Measurements from ENCODE around the gene CHTF8. TPM values are rescaled to one million over a fixed set of nuclear protein-coding genes. Genes with fewer than 3 reads are reported as not detected.

CHTF8 gene
- total and polyA plus RNA-seq, 9 donors, result 47.9 to 130 (median 82.6) TPM

DNA sequence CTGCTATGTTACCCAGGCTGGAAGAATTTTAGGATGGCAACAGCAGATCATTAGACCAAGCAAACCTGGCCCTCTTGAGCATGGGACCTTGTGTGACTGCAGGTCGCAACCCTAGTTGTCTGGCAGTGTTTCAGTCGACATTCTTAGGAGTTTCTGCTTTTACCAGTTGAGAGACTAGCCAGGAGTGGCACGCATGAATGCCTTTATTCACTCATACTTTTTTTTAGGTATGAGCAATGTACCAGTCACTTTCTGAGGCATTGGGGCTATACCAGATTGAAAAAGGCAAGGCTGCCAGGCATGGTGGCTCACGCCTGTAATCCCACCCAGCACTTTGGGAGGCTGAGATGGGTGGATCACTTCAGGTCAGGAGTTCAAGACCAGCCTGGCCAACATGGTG is 55.1 kb downstream of the CHTF8 start:
- H3K36me3 ChIP-seq, result no peaks in the 10 kb centered on the region
- intact Hi-C loops (cut with DNase I), result no loop called here
- DNase-seq, result no peak
- no peaks in the 10 kb centered on the region for H3K4me1 ChIP-seq (ENCODE audit: insufficient read depth)
- WGBS, 3 donors, result 86 to 92% (median 90%) methylated on average over 4 of the region's 4 CpGs
- no peaks in the 10 kb centered on the region for H3K27me3 ChIP-seq
- TF ChIP-seq, protein P1, sequence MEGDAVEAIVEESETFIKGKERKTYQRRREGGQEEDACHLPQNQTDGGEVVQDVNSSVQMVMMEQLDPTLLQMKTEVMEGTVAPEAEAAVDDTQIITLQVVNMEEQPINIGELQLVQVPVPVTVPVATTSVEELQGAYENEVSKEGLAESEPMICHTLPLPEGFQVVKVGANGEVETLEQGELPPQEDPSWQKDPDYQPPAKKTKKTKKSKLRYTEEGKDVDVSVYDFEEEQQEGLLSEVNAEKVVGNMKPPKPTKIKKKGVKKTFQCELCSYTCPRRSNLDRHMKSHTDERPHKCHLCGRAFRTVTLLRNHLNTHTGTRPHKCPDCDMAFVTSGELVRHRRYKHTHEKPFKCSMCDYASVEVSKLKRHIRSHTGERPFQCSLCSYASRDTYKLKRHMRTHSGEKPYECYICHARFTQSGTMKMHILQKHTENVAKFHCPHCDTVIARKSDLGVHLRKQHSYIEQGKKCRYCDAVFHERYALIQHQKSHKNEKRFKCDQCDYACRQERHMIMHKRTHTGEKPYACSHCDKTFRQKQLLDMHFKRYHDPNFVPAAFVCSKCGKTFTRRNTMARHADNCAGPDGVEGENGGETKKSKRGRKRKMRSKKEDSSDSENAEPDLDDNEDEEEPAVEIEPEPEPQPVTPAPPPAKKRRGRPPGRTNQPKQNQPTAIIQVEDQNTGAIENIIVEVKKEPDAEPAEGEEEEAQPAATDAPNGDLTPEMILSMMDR (IDR thresholded peaks at IDR 0.05), result no peak
- TF ChIP-seq POLR2A (IDR thresholded peaks at IDR 0.05), result no peak
- TF ChIP-seq EP300 (IDR thresholded peaks at IDR 0.05), result no peak
- H3K4me3 ChIP-seq, result no peak overlapping the region
- no peaks in the 10 kb centered on the region for H3K9me3 ChIP-seq
- no peak overlapping the region for H3K27ac ChIP-seq

GRCh38 chr16:69073181-69073702 is 59.1 kb downstream of the CHTF8 start:
- TF ChIP-seq EP300 (IDR thresholded peaks at IDR 0.05), result no peak
- no peaks in the 10 kb centered on the region for H3K27me3 ChIP-seq
- H3K4me1 ChIP-seq (ENCODE audit: insufficient read depth), result no peaks in the 10 kb centered on the region
- H3K36me3 ChIP-seq, result no peaks in the 10 kb centered on the region
- H3K4me3 ChIP-seq, result no peak overlapping the region
- intact Hi-C loops (cut with DNase I), result no loop called here
- H3K9me3 ChIP-seq, result no peaks in the 10 kb centered on the region
- DNase-seq, result no peak
- WGBS, 3 donors, result 93 to 95% (median 93%) methylated on average over 10 of the region's 10 CpGs
- H3K27ac ChIP-seq, result no peak overlapping the region

GRCh38 chr16:69072640-69072974 is 59.8 kb downstream of the CHTF8 start:
- Histone ChIP-seq H3K36me3 (no peaks in the 10 kb centered on the region), H3K4me3 (no peak overlapping the region), H3K9me3 (no peaks in the 10 kb centered on the region), H3K27me3 (no peaks in the 10 kb centered on the region), H3K4me1 (ENCODE audit: insufficient read depth) (no peaks in the 10 kb centered on the region), H3K27ac (no peak overlapping the region)
- intact Hi-C loops (cut with DNase I), result no loop called here
- TF ChIP-seq POLR2A (IDR thresholded peaks at IDR 0.05), result no peak
- TF ChIP-seq, protein P1 (IDR thresholded peaks at IDR 0.05), result no peak
- TF ChIP-seq EP300 (IDR thresholded peaks at IDR 0.05), result no peak
- DNase-seq, result no peak
- WGBS, 3 donors, result 86 to 87% (median 86%) methylated on average over 2 of the region's 2 CpGs

DNA sequence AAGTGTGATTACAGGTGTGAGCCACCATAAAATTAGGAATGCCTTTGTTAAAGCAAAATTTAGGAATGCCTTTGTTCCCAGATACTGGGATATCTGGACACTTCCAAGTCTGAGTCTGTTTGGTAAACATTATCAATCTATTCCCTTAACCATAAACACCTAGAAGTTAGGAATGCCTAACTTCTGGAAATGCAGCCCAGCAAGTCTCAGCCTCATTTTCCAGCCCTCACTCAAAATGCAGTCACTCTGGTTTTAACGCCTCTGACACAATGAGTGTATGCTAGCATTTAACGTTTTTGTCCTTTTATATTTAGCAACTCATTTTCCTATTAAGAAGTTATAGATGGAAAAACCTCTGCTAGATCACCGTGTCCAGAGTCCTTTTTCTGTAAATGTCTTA is 61.4 kb downstream of the CHTF8 start:
- no peak for TF ChIP-seq EP300 (IDR thresholded peaks at IDR 0.05)
- TF ChIP-seq POLR2A (IDR thresholded peaks at IDR 0.05), result no peak
- TF ChIP-seq, protein P1 (IDR thresholded peaks at IDR 0.05), result no peak
- no peak for DNase-seq
- Histone ChIP-seq H3K36me3 (no peaks in the 10 kb centered on the region), H3K4me1 (ENCODE audit: insufficient read depth) (no peaks in the 10 kb centered on the region), H3K27ac (no peak overlapping the region), H3K4me3 (no peak overlapping the region), H3K9me3 (no peaks in the 10 kb centered on the region), H3K27me3 (no peaks in the 10 kb centered on the region)
- 82 to 85% (median 84%) methylated on average over 3 of the region's 3 CpGs for WGBS, 3 donors
- intact Hi-C loops (cut with DNase I), result no loop called here

GRCh38 chr16:69069504-69069903 is 62.9 kb downstream of the CHTF8 start:
- intact Hi-C loops (cut with DNase I), result no loop called here

More at GRCh38 chr16:69069504-69069903, 62.9 kb downstream of the CHTF8 start:
- H3K9me3 ChIP-seq, result no peaks in the 10 kb centered on the region
- no peak for DNase-seq
- 91 to 93% (median 91%) methylated on average over 5 of the region's 5 CpGs for WGBS, 3 donors
- H3K4me3 ChIP-seq, result no peak overlapping the region
- no peaks in the 10 kb centered on the region for H3K36me3 ChIP-seq
- H3K4me1 ChIP-seq (ENCODE audit: insufficient read depth), result no peaks in the 10 kb centered on the region
- TF ChIP-seq, protein P1 (IDR thresholded peaks at IDR 0.05), result no peak
- TF ChIP-seq POLR2A (IDR thresholded peaks at IDR 0.05) (no peak), EP300 (IDR thresholded peaks at IDR 0.05) (no peak)
- no peak overlapping the region for H3K27ac ChIP-seq
- H3K27me3 ChIP-seq, result no peaks in the 10 kb centered on the region

Small RNAs within 50 kb of the gene (small RNA-seq; reads per million reads assigned to genes)
- gene RNU6-22P, result not detected

Other genes starting within 250 kb of the CHTF8 start
- 1 to 10 TPM in 6 of 7 donors, under 1 TPM in 1; 0.83 to 3.2 (median 2.0) TPM for gene HAS3, start 26.9 kb downstream of the CHTF8 start, total RNA-seq
- 1 to 10 TPM; 1.1 to 1.3 TPM for gene HAS3, start 26.9 kb downstream of the CHTF8 start, polyA plus RNA-seq
- 10 to 100 TPM; 13.8 to 52.4 (median 40.2) TPM for gene UTP4, start 61 bp upstream of the CHTF8 start, total RNA-seq
- 10 to 100 TPM; 19.7 to 48.9 TPM for gene UTP4, start 61 bp upstream of the CHTF8 start, polyA plus RNA-seq
- 10 to 100 TPM; 15.1 to 51.8 (median 38.4) TPM for gene SNTB2, start 54.6 kb upstream of the CHTF8 start, total RNA-seq
- gene SNTB2, start 54.6 kb upstream of the CHTF8 start, polyA plus RNA-seq, result 10 to 100 TPM in 1 of 2 donors, 1 to 10 TPM in 1; 9.4 to 21.2 TPM
- gene VPS4A, start 178.8 kb upstream of the CHTF8 start, total RNA-seq, result 10 to 100 TPM; 18.3 to 34.1 (median 29.5) TPM
- 10 to 100 TPM; 19.7 to 29.1 TPM for gene VPS4A, start 178.8 kb upstream of the CHTF8 start, polyA plus RNA-seq
- 10 to 100 TPM in 4 of 7 donors, 1 to 10 TPM in 3; 6.5 to 14.3 (median 11.4) TPM for gene PDF, start 198.0 kb upstream of the CHTF8 start, total RNA-seq
- gene PDF, start 198.0 kb upstream of the CHTF8 start, polyA plus RNA-seq, result 1 to 10 TPM in 1 of 2 donors, not detected in 1; 2.4 TPM
- 10 to 100 TPM; 31.8 to 48.9 (median 40.9) TPM for gene COG8, start 207.0 kb upstream of the CHTF8 start, total RNA-seq
- 10 to 100 TPM; 21.0 to 28.6 TPM for gene COG8, start 207.0 kb upstream of the CHTF8 start, polyA plus RNA-seq
- 10 to 100 TPM in 5 of 7 donors, 1 to 10 TPM in 2; 5.7 to 24.6 (median 16.6) TPM for gene NIP7, start 207.2 kb upstream of the CHTF8 start, total RNA-seq
- 10 to 100 TPM in 1 of 2 donors, 1 to 10 TPM in 1; 7.8 to 23.2 TPM for gene NIP7, start 207.2 kb upstream of the CHTF8 start, polyA plus RNA-seq
- gene TMED6, start 219.2 kb upstream of the CHTF8 start, total RNA-seq, result 1 to 10 TPM in 2 of 7 donors, under 1 TPM in 4, not detected in 1; 0.51 to 4.9 (median 0.66) TPM
- not detected for gene TMED6, start 219.2 kb upstream of the CHTF8 start, polyA plus RNA-seq

Measured in ovary (tissue), 9 donors.